Measurements from ENCODE around the gene PALM3.

DNA sequence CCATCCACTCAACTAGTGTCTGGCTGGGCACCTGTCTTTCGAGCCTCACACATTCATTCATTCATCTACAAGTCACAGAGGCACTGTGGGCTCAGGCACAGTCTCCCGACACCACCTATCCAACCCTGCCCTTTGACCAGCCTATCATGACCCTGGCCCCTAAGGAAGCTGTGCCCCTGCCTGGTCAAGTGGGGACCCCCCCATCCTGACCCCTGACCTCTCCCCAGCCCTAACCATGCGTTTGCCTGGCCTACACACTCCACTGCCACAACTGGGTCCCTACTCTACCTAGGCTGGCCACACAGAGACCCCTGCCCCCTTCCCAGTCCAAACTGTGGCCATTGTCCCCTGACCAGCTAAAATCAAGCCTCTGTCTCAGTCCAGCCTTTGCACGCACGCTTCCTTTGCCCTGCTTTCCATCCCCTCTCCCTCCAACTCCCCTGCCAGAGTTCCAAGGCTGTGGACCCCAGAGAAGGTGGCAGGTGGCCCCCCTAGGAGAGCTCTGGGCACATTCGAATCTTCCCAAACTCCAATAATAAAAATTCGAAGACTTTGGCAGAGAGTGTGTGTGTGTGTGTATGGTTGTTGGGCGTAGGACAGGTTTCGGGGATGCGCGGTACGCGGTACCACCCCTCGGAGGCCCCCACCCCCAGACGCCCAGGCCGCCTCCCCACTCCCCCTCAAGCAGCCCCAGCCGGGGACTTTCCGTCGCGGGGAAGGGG is 30.7 kb downstream of the PALM3 start:
- TF ChIP-seq POLR2AphosphoS5 (IDR thresholded peaks at IDR 0.05; ENCODE audit: borderline replicate concordance, low read depth, low read length) (no peak), EZH2 (IDR thresholded peaks at IDR 0.05) (no peak)
